ENCODE measurements around the gene DDR2.
"Not testable (repeated sequence)": the region's sequence is repeated elsewhere in the genome, so short reads cannot be mapped to it uniquely, and the experiment has no call there.

Gene DDR2

GRCh38 chr1:162724583-162725120 lies 92.4 kb downstream of the DDR2 start:
- DNase-seq (ENCODE audit: low read depth) = no peak

DNA sequence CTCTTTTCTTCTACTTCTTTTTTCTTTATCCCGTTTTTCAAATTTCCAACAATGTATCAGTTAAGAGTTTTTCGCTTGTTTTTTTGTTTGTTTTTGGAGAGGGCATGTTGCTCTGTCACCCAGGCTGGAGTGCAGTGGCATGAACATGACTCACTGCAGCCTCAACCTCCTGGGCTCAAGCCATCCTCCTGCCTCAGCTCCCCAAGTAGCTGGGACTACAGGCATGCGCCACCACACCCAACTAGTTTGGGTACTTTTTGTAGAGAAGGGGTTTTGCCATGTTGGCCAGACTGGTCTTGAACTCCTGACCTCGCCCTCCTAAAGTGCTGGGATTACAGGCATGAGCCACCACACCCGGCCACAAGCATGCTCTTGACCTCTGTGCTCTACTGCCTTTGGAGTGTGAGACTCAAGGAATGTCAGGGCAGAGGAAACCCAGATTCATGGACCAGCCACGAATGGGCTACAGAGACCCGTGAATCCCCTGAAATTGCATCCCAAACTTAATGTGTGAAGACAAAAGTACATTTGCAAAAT lies 93.1 kb downstream of the DDR2 start:
- no peak for DNase-seq (ENCODE audit: low read depth)

- DNase-seq (ENCODE audit: low read depth) = no peak
Observed at GRCh38 chr1:162726555-162726954, 94.3 kb downstream of the DDR2 start.

DNA sequence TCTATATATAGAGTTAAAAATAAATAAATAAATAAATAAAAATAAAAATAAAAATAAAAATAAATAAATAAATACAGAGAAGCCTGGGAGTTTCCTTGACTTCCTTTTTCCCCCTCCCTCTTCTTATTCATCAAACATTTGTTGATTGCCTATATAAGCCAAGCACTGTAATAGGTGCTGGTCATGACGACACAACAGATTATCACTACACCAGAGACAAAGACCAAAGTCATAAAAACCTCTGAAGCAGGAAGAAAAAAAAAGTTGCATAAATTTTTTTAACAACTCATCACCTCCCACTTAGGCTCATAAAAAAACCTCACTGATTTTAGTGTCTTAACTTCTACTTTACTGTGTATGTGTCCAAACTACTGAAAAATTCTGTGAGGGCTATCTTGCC lies 95.2 kb downstream of the DDR2 start:
- DNase-seq (ENCODE audit: low read depth) = not testable (repeated sequence)

- DNase-seq (ENCODE audit: low read depth) = no peak
Observed at GRCh38 chr1:162728573-162728972, 96.3 kb downstream of the DDR2 start.

DNA sequence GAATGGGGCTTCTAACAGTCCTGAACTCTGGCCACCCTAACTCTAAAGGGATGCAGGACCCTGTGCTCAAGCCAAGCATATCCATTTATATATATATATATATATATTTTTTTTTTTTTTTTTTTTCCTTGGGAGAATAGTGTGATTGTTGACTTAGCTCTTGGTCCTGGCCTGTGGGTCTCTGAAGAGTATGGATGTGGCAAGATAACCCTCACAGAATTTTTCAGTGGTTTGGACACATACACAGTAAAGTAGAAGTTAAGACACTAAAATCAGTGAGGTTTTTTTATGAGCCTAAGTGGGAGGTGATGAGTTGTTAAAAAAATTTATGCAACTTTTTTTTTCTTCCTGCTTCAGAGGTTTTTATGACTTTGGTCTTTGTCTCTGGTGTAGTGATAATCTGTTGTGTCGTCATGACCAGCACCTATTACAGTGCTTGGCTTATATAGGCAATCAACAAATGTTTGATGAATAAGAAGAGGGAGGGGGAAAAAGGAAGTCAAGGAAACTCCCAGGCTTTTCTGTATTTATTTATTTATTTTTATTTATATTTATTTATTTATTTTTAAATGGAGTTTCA lies 97.0 kb downstream of the DDR2 start:
- DNase-seq (ENCODE audit: low read depth) = not testable (repeated sequence)

- no peak for DNase-seq (ENCODE audit: low read depth)
Observed at GRCh38 chr1:162732094-162732493, 99.8 kb downstream of the DDR2 start.

- no peak for DNase-seq (ENCODE audit: low read depth)
Observed at GRCh38 chr1:162732566-162733335, 100.5 kb downstream of the DDR2 start.

DNA sequence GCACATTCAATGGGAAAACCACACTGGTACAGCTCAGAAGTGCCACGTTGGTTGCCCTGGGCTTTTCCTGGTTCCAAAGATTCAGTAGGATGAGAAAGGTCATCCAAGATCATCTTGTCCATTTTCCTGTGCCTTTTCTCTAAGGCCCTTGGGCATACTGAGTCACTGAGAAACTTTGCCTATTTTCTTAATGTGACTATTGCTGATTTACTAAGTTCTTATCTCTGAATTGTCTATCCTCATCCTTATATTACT lies 101.0 kb downstream of the DDR2 start:
- DNase-seq (ENCODE audit: low read depth) = no peak

DNA sequence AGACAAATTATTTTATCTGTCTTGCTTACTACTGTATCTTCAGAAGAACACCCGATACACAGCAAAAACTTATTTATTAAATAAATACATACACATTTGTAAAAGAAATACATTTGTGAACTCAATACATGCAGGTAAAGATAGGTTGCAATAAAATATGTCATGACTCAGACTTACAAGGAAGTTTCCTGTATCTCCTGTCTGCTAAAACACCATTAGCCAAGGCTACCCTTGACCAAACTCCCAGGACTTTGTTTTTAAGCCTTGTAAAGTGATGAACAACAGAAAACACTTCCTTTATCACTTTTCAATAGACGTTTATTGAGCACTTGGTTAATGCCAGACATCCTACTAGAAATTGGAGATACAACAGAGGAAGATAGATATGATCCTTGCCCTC lies 101.8 kb downstream of the DDR2 start:
- DNase-seq (ENCODE audit: low read depth) = no peak

DNA sequence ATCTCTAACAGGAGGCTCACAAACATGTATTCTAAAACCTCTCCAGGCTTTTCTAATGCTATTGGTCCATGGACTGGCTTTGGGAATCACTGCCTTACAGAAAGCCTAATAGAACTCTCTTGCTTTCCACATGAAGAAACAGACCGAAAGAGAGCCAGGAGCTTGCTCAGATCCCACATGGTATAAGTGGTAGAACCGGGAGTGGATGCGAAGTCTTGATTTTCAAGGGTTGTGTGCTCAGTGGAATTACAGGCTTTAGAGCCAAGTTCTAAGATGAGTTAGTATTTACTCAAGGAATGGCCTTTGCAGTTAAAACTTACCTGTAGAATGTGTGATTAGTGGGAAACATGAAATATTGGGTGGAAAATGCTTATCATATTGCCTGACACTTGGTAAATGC lies 103.9 kb downstream of the DDR2 start:
- DNase-seq (ENCODE audit: low read depth) = no peak

- no peak for DNase-seq (ENCODE audit: low read depth)
Observed at GRCh38 chr1:162736633-162737067, 104.4 kb downstream of the DDR2 start.

- DNase-seq (ENCODE audit: low read depth) = no peak
Observed at GRCh38 chr1:162740755-162741154, 108.5 kb downstream of the DDR2 start.

DNA sequence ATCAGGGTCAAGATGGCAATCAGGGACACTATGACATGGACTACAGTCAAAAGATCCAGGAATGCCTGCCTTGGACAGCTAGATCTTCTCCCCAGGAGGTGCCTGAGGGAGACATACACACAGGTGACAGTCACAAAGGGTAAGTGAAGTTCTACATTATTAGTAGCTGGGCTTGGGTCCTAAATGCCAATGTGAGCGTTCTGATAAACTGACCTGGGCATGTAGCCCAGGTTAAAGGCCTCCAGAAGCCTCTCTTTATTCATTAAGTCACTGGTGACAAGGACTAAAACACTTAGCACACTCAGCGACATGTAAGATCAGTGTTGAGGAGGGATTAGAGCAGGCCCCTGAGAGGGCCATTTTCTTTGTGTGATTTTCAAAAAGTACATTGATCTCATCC lies 109.3 kb downstream of the DDR2 start:
- DNase-seq (ENCODE audit: low read depth) = no peak

GRCh38 chr1:162746264-162746942 lies 114.1 kb downstream of the DDR2 start:
- DNase-seq (ENCODE audit: low read depth) = not testable (repeated sequence)

DNA sequence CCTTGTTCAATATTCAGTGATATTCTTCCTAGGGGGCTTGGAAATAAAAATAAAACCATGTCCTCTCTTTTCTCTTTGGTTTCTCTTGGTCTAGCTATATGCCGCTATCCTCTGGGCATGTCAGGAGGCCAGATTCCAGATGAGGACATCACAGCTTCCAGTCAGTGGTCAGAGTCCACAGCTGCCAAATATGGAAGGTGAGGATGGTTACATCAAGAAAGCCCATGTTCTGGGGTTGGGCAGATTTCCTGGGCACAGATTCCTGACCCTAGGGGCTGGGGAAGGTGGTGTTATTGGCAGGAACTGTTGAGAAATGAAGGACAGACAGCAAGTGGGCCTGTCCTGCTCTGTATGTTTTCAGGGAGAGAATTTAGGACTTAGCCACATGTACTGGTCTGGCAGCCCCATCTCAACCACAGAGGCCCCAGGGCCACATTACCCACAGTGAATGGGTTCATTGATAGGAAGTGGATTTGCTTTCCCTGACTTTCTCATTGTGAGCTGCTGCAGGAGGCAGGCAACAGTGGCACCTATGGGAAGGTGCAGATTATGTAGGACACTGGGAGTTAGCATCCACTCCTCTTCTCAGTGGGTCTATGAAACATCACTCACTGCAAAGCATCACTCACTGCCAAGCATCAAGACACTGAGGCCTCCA lies 120.9 kb downstream of the DDR2 start:
- DNase-seq (ENCODE audit: low read depth) = no peak

GRCh38 chr1:162753998-162754585 lies 121.8 kb downstream of the DDR2 start:
- DNase-seq (ENCODE audit: low read depth) = no peak

GRCh38 chr1:162755306-162755705 lies 123.0 kb downstream of the DDR2 start:
- no peak for DNase-seq (ENCODE audit: low read depth)

DNA sequence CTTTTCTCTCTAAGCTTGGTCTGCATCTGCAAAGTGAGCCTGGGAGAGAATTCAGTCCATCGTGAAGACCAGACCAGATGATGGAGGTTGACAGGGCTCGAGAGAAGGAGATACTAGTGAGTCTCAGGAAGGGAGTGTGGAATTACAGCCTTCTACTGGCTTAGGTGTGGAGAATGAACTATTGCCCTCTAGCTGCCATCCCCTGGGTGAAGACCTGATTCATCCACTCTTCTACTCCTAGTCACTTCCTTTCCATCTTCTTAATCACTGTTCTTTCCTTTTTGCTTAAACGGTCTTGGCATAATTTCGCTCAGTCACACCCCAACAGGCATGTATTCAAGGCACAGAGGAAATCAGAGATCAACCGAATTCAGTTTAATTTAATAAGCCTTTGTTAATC lies 124.3 kb downstream of the DDR2 start:
- no peak for DNase-seq (ENCODE audit: low read depth)

DNA sequence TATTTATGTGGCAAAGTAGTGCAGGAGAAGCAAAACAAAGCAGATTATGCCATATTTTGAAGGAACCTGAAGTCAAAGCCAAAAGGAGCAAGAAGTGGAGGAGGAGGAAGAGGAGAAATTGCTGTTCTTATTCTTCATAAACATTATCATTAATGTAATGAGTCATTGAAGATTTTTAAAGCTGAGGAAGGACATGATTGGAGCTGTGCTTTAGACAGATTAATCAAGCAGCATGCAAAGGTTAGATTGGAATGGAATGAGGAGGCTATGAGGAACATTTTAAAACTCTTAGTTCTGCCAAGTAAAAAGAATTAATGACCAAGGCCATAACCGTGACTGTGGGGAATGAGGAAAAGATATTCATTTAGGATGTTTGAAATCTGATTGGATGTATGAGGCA lies 125.2 kb downstream of the DDR2 start:
- no peak for DNase-seq (ENCODE audit: low read depth)

GRCh38 chr1:162765788-162766187 lies 133.5 kb downstream of the DDR2 start:
- no peak for DNase-seq (ENCODE audit: low read depth)

GRCh38 chr1:162772571-162773154 lies 140.4 kb downstream of the DDR2 start:
- no peak for DNase-seq (ENCODE audit: low read depth)
